ENCODE measurements around the gene ANKS1B.

Gene ANKS1B

DNA sequence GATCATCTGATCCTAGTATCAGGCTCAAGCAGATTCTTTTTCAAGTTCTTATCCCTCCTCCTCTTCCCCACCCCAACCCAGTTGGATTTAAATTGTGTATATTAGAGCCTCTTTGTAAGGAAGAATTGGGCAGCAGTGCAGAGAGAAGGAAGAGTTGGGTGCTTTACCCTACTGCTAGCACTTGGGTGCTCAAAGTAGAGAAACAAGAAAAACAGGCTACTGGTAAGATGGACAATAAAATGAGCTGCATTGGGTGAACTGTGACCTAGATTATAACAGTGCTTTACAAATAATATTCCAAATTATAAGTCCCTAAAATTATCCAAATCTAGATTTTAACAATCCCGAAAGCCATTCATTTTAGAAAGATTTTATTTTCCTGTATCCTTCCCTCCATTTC is 700.6 kb downstream of the ANKS1B start:
- TF ChIP-seq, protein P1, sequence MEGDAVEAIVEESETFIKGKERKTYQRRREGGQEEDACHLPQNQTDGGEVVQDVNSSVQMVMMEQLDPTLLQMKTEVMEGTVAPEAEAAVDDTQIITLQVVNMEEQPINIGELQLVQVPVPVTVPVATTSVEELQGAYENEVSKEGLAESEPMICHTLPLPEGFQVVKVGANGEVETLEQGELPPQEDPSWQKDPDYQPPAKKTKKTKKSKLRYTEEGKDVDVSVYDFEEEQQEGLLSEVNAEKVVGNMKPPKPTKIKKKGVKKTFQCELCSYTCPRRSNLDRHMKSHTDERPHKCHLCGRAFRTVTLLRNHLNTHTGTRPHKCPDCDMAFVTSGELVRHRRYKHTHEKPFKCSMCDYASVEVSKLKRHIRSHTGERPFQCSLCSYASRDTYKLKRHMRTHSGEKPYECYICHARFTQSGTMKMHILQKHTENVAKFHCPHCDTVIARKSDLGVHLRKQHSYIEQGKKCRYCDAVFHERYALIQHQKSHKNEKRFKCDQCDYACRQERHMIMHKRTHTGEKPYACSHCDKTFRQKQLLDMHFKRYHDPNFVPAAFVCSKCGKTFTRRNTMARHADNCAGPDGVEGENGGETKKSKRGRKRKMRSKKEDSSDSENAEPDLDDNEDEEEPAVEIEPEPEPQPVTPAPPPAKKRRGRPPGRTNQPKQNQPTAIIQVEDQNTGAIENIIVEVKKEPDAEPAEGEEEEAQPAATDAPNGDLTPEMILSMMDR (conservative IDR thresholded peaks at IDR 0.05), result no peak
- H3K27ac ChIP-seq, result peak overlapping the region; percentile 87

DNA sequence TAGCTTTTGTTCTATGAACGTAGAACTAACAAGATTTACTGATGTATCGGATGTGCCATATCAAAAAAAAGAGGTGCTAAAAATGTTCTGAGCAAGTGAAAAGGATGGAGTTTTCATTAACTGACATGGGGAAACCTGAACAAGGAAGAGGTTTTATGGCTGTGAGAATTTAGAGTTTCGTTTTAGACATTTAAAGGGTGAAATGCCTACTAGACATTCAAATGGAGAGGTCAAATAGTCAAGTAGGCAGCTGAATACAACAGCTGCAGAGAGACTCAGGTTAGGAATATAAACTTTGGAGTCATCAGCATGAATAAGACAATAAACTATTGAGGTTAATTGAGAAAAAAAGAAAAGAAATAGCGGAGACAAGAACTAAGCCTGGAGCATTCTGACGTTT is 702.1 kb downstream of the ANKS1B start:
- TF ChIP-seq, protein P1 (conservative IDR thresholded peaks at IDR 0.05), result no peak
- H3K27ac ChIP-seq, result peak overlapping the region; percentile 87

DNA sequence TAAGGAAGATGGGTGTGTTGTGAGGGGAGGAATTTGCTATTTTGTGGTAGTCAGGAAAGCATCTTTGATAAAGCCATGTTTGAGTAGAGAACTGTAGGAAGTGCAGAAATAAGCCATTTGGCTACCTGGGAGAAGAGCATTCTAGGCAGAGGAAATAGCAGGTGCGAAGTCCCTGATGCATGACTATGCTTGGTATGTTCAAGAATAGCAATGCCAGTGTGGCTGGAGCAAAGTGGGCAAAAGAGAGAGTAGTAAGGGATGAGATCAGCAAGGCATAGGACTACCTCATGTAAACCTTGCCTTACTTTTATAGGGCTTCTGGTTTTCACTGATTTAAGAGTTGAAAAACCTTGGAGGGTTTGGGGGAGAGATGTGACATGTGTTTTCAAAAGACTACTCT is 702.6 kb downstream of the ANKS1B start:
- peak overlapping the region; percentile 87 for H3K27ac ChIP-seq
- TF ChIP-seq, protein P1 (conservative IDR thresholded peaks at IDR 0.05), result no peak

DNA sequence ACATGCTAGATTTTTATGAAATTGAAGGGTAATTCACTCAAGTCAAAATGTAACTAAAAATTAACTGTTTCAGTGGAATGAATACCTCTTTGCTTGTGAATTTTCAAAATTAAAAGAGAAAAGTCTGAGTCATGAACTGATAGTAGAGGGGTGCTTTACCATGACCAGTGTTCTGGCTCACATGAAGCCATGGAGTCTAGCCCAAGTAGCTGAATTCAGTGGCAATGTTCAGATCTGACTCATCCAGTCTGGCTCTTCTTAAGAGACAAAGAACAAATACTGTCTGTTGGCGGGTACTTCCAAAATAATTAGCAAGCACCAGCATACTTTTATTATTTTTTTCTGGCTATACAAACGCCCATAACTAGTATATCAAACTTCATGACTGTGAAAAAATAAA is 703.5 kb downstream of the ANKS1B start:
- H3K27ac ChIP-seq, result no peak overlapping the region
- TF ChIP-seq, protein P1 (conservative IDR thresholded peaks at IDR 0.05), result no peak

DNA sequence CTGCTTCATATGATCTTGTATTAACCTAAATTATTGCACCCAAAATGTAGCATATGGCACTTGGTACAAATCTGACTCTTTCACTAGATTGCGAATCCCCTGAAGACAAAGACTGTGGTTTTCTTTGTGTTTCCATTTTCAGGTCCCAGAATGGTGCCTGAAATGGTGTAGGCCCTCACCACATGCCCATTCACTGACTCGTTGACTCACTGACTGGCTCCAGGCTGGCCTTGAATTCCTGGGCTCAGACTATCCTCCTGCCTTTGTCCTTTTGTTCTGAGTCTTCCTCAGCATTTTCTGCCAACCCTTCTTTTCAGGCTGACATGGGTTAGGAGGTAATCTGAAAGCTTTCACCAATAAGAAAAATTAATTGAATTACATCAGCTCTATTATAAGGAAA is 705.8 kb downstream of the ANKS1B start:
- TF ChIP-seq, protein P1 (conservative IDR thresholded peaks at IDR 0.05), result no peak
- H3K27ac ChIP-seq, result no peak overlapping the region

DNA sequence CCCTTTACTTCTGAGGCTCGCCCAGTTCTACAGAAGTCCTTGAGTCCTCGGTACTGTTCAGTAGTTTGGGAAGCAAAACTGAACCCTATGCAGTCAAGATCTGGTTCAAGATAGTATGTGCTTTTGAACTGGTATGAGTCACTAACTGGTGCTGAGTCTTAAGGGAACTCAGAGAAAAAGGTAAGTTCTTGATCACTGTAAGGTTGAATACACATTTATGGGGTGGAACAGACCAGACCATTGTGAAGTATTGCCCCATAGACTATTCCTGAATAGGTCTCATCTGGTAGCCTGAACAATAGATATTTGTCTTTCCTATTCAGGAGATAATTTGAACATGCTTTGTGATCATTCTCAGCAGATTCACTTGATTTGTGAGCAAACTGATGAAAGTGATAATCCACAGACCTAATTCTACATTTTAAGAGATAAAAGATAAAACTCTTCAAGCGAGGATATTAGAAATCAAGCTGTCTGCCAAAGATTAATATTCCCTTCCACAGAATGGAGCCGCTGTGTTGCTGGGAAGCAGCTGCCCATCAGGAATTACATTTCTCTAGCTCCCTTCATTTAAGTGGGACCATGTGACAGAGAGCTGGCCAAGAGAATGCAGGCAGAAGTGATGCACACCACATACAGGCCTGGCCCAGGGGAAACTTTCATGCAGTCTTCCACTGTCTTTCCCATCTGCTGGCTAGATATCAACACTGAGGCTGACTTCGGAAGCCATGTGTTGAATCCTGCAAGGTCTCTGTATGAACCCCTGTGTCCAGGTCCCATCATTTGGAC is 707.0 kb downstream of the ANKS1B start:
- TF ChIP-seq, protein P1 (conservative IDR thresholded peaks at IDR 0.05), result no peak

DNA sequence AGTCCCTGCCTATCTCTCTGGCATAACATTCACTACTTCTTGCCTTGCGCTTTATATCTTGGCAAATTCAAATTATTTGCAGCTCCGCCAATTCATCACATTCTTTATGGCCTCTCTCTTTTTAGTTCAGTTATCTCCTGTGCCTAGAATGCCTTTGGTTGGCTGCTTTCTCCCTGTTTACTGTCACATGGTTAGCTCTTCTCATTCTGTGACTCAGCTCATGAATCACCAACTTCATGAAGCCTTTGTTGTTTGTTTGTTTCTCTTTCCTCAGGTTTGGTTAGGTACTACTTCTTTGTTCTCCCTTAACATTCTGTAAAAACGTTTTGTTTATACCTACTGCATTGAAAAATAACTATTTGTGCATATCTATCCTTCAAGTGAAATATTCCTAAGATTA is 713.7 kb downstream of the ANKS1B start:
- no peak overlapping the region for H3K27ac ChIP-seq
- TF ChIP-seq, protein P1 (conservative IDR thresholded peaks at IDR 0.05), result no peak

More for the DNA sequence above, 707.0 kb downstream of the ANKS1B start:
- no peak overlapping the region for H3K27ac ChIP-seq

Data from VCaP (cell line).